Measurements from ENCODE around the gene EDDM3A.

GRCh38 chr14:20719777-20720176, 25.9 kb upstream of the EDDM3A start:
- TF ChIP-seq SUZ12 (IDR thresholded peaks at IDR 0.05) (no peak), FOXM1 (IDR thresholded peaks at IDR 0.05; ENCODE audit: borderline replicate concordance) (no peak), SP1 (IDR thresholded peaks at IDR 0.05) (no peak), ELF4 (IDR thresholded peaks at IDR 0.05) (no peak), ARNT (IDR thresholded peaks at IDR 0.05) (no peak), NFRKB (IDR thresholded peaks at IDR 0.05) (no peak), PKNOX1 (IDR thresholded peaks at IDR 0.05) (no peak), FOXA1 (IDR thresholded peaks at IDR 0.05) (no peak), FOXK2 (IDR thresholded peaks at IDR 0.05) (no peak), ZNF384 (IDR thresholded peaks at IDR 0.05) (no peak), L3MBTL2 (conservative IDR thresholded peaks at IDR 0.05) (no peak), LEF1 (IDR thresholded peaks at IDR 0.05; ENCODE audit: borderline replicate concordance) (no peak)
